ENCODE measurements around the gene ASB7. TPM values are rescaled to one million over a fixed set of nuclear protein-coding genes. Genes with fewer than 3 reads are reported as not detected.

ASB7 gene
- total and polyA plus RNA-seq, 10 donors: 3.4 to 27.1 (median 16.2) TPM

- no peak overlapping the region for H3K27ac ChIP-seq
- intact Hi-C loops (cut with DNase I; ENCODE audit: low total_unique reads): no loop called here
- H3K4me1 ChIP-seq: peaks cover 8 to 43% (median 17%) of the 10 kb centered on the region in 6 donors
- H3K27me3 ChIP-seq (replicated peaks in 1 of 7): no peaks in the 10 kb centered on the region
- DNase-seq: no peak
- H3K9me3 ChIP-seq: peaks cover 2 to 35% (median 32%) of the 10 kb centered on the region in 8 donors
- no peak overlapping the region for H3K4me3 ChIP-seq
- H3K36me3 ChIP-seq: peaks cover 0 to 20% (median 0%) of the 10 kb centered on the region in 6 donors
- 45 to 93% (median 69%) methylated on average over 2 of the region's 2 CpGs for WGBS, 5 donors
- no peak for TF ChIP-seq POLR2AphosphoS5 (IDR thresholded peaks at IDR 0.05)
- TF ChIP-seq POLR2A (IDR thresholded peaks at IDR 0.05): no peak
- no peak for TF ChIP-seq CTCF (IDR thresholded peaks at IDR 0.05 in 8 of 11, conservative IDR thresholded peaks at IDR 0.05 in 3 of 11)
Measured at GRCh38 chr15:100591835-100592234, 10.6 kb upstream of the ASB7 start.

- no peak for DNase-seq
- peaks cover 0 to 20% (median 0%) of the 10 kb centered on the region in 6 donors for H3K36me3 ChIP-seq
- intact Hi-C loops (cut with DNase I; ENCODE audit: low total_unique reads): no loop called here
- TF ChIP-seq POLR2AphosphoS5 (IDR thresholded peaks at IDR 0.05) (no peak), CTCF (IDR thresholded peaks at IDR 0.05 in 8 of 11, conservative IDR thresholded peaks at IDR 0.05 in 3 of 11) (no peak), POLR2A (IDR thresholded peaks at IDR 0.05) (no peak)
- 84 to 89% (median 87%) methylated on average over 3 of the region's 3 CpGs for WGBS, 5 donors
- peaks cover 1 to 27% (median 25%) of the 10 kb centered on the region in 8 donors for H3K9me3 ChIP-seq
- H3K27ac ChIP-seq: no peak overlapping the region
- H3K4me3 ChIP-seq: no peak overlapping the region
- H3K4me1 ChIP-seq: peaks cover 8 to 53% (median 27%) of the 10 kb centered on the region in 6 donors
- H3K27me3 ChIP-seq (replicated peaks in 1 of 7): no peaks in the 10 kb centered on the region
Measured at GRCh38 chr15:100592898-100593297, 9.5 kb upstream of the ASB7 start.

- 96 to 100% (median 98%) methylated on average over 2 of the region's 2 CpGs for WGBS, 5 donors
- intact Hi-C loops (cut with DNase I; ENCODE audit: low total_unique reads): no loop called here
Measured at GRCh38 chr15:100593431-100593830, 9.0 kb upstream of the ASB7 start.

GRCh38 chr15:100595964-100596363 lies 6.4 kb upstream of the ASB7 start:
- H3K4me1 ChIP-seq: peaks cover 19 to 84% (median 44%) of the 10 kb centered on the region in 6 donors
- peak overlapping the region; percentile 48 to 83 (median 64) for H3K27ac ChIP-seq
- H3K9me3 ChIP-seq: no peaks in the 10 kb centered on the region
- no peak for DNase-seq
- peaks cover 0 to 7% (median 0%) of the 10 kb centered on the region in 6 donors for H3K36me3 ChIP-seq
- peak overlapping the region in 2 of 8 donors; percentile 19 to 55 for H3K4me3 ChIP-seq
- no peaks in the 10 kb centered on the region for H3K27me3 ChIP-seq (replicated peaks in 1 of 7)
- intact Hi-C loops (cut with DNase I; ENCODE audit: low total_unique reads): no loop called here
- TF ChIP-seq CTCF (IDR thresholded peaks at IDR 0.05 in 8 of 11, conservative IDR thresholded peaks at IDR 0.05 in 3 of 11) (no peak), POLR2AphosphoS5 (IDR thresholded peaks at IDR 0.05) (no peak), POLR2A (IDR thresholded peaks at IDR 0.05) (no peak)
- WGBS, 5 donors: 70 to 82% (median 81%) methylated on average over 3 of the region's 3 CpGs

More at GRCh38 chr15:100593431-100593830, 9.0 kb upstream of the ASB7 start:
- H3K27me3 ChIP-seq (replicated peaks in 1 of 7): no peaks in the 10 kb centered on the region
- TF ChIP-seq POLR2A (IDR thresholded peaks at IDR 0.05) (no peak), POLR2AphosphoS5 (IDR thresholded peaks at IDR 0.05) (no peak), CTCF (IDR thresholded peaks at IDR 0.05 in 8 of 11, conservative IDR thresholded peaks at IDR 0.05 in 3 of 11) (no peak)
- H3K36me3 ChIP-seq: peaks cover 0 to 20% (median 0%) of the 10 kb centered on the region in 6 donors
- no peak overlapping the region for H3K4me3 ChIP-seq
- peaks cover 0 to 22% (median 20%) of the 10 kb centered on the region in 8 donors for H3K9me3 ChIP-seq
- DNase-seq: no peak
- H3K4me1 ChIP-seq: peaks cover 10 to 59% (median 31%) of the 10 kb centered on the region in 6 donors
- no peak overlapping the region for H3K27ac ChIP-seq
